Measurements from ENCODE around the gene CCDC77. TPM values are rescaled to one million over a fixed set of nuclear protein-coding genes. Genes with fewer than 3 reads are reported as not detected.

The CCDC77 gene
- total RNA-seq, 1 experiment from 2014 or later, result 12.4 TPM

DNA sequence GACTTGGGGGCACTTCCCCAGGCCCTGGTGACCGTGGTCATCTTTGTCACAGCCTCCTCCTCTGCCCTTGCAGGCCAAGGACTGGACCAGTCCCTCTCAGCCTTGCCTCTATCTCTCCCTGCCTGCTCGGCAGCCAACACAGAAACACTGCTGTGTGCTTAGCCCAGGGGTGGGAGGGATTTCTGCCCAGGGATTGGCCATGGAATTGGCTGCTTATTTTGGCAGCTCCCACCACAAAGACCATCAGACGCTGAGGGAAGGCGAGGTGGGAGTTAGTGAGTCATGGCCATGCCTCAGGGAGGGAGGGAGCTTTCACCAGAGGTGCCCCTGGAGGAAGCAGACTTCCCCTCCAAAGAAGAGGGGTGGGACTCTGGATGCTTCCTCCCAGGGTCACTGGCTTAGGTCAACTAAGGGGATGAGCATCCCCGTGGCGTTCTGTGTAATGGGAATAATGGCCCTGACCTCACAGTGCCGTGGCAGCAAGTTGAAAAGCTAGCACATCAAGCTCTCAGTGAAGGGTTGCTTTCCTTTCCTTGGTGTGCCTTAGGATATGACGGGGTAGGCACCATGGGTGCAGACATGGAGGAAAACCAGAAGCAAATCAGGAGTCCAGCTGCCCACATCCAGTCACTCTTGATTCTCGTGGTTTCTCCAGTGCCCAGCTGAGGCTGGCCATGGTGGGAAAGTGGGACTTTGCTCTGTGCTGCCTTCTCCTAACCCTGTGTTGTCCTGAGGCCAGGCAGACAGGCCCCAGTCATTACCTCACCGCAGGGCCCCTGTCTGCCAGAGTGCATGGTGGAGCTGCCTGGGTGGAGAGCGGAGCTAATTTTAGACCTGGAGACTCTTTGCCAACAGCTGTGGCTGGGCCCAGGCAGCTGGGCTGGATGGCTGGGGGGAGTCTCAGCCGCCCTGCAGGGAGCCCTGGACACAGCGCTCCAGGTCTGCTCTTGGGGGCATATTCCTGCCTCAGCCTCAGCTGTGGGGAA is 79.7 kb downstream of the CCDC77 start:
- DNase-seq (ENCODE audit: low spot score), result peak; percentile 55

DNA sequence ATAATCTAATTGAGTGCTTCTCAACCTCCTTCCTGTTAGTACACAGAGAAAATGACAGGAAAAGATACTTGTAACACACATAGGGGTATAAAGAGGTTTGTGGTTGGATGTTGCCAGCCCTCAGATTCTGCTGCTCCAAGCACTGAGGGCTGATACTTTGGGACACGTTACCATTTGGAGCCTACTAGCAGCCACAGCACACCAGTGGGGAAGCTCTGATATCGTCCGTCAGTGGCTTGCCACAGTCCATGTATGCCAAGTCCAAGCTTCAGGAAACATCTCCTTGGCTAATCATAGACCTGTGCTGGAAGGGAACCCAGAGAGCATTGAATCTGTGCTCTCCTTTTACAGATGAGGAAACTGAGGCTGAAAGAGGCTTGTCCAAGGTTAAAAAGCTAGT is 80.6 kb downstream of the CCDC77 start:
- no peak for DNase-seq (ENCODE audit: low spot score)

DNA sequence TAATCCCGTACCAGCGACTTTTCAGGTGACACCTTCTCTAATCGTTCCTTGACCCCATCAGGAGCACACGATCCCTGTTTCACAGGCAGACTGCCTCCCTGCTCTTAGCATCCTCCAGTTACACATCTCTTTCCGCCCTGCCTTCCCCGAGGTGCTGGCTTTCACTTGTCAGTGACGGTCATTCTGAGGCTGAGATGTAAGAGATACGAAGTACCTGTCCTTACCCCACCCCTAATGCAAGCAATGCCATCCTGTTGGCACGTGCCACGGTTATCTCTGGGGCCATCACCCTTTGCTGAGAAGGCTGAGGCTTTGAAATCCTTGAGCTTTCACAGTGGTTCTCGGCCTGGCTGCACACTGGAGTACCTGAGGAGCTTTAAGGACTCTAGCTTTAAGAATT is 82.7 kb downstream of the CCDC77 start:
- no peak for DNase-seq (ENCODE audit: low spot score)

DNA sequence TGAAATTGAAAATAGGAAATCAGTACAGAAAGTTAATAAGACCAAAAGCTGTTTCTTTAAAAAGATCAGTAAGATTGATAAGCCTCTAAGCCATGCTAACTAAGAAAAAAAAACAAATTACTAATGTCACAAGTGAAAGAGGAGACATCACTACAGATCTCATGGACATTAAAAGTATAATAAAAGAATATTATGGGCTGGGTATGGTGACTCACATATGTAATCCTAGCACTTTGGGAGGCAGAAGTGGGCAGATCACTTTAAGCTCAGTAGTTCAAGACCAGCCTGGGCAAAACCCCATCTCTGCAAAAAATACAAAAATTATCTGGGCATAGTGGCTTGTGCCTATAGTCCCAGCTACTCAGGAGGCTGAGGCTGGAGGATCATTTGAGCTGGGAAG is 88.8 kb downstream of the CCDC77 start:
- no peak for DNase-seq (ENCODE audit: low spot score)

Other genes with a start within 250 kb of the CCDC77 start
- 0.10 TPM in 1 of 2 replicates, not detected in the other for gene SLC6A12, start 187.5 kb upstream of the CCDC77 start, total RNA-seq (2014; rRNA removed; shearing (Covaris generic))
- 0.12 TPM in 1 of 2 replicates, not detected in the other for gene SLC6A13, start 138.8 kb upstream of the CCDC77 start, total RNA-seq (2014; rRNA removed; shearing (Covaris generic))
- 17.8 and 43.0 TPM in 2 replicates for gene KDM5A, start 12.3 kb upstream of the CCDC77 start, total RNA-seq (2014; rRNA removed; shearing (Covaris generic))
- 1.9 and 2.5 TPM in 2 replicates for gene B4GALNT3, start 58.3 kb downstream of the CCDC77 start, total RNA-seq (2014; rRNA removed; shearing (Covaris generic))

Measured in A172 (cell line).